ENCODE data around the gene C1orf226. TPM values are rescaled to one million over a fixed set of nuclear protein-coding genes. Genes with fewer than 3 reads are reported as not detected.

Gene C1orf226
- total and polyA plus RNA-seq, 10 of the 15 experiments (the other 5 are each of a cell fraction or from before 2014, with no cell fraction given) = not detected

- Histone ChIP-seq H3K27ac (ENCODE audit: control insufficient read depth, insufficient read depth) (no peak overlapping the region), H3K27me3 (replicated peaks in 1 of 2; ENCODE audit: control insufficient read depth in 2 of 2, insufficient read depth in 2 of 2, low read length in 1 of 2) (no peaks in the 10 kb centered on the region), H3K79me2 (ENCODE audit: control insufficient read depth, insufficient read depth, low read length) (no peaks in the 10 kb centered on the region), H4K20me1 (ENCODE audit: control insufficient read depth, insufficient read depth) (no peaks in the 10 kb centered on the region), H3K4me2 (ENCODE audit: control insufficient read depth, insufficient read depth) (no peak overlapping the region), H2AFZ (ENCODE audit: control insufficient read depth, low read depth, low read length) (no peak overlapping the region), H3K9ac (ENCODE audit: control insufficient read depth, insufficient read depth, low read length) (no peak overlapping the region), H3K4me1 (ENCODE audit: control insufficient read depth, insufficient read depth, low read length) (no peaks in the 10 kb centered on the region), H3K9me3 (replicated peaks; ENCODE audit: control insufficient read depth, insufficient read depth, low read length) (no peaks in the 10 kb centered on the region), H3K36me3 (ENCODE audit: control insufficient read depth in 2 of 2, insufficient read depth in 2 of 2, low read length in 1 of 2) (no peaks in the 10 kb centered on the region), H3K4me3 (no peak overlapping the region)
- POLR2A ChIA-PET = no interaction called here
- FAIRE-seq = no peak
- RAD21 ChIA-PET (ENCODE audit: unreplicated experiment) = interaction anchor here (1.1 kb wide), 1 partner anchor 15 kb away, joined by 3 read pairs; no protein-coding TSS in a partner anchor
- SMC1A ChIA-PET (ENCODE audit: uncharacterized antibody, unreplicated experiment) = interaction anchor here (1.1 kb wide), 1 partner anchor 23 kb away, joined by 5 read pairs; no protein-coding TSS in a partner anchor
- in situ Hi-C loops (cut with MboI) (no loop called here), intact Hi-C loops (cut with micrococcal nuclease; ENCODE audit: unreplicated experiment) (no loop called here)
- no peak for ATAC-seq
- CTCF ChIA-PET = interaction anchor here (1.5 kb wide), 1 partner anchor 10 kb away, joined by 9 read pairs; no protein-coding TSS in a partner anchor
- 38% methylated on average over 10 of the region's 10 CpGs for WGBS (ENCODE audit: insufficient coverage, insufficient replicate concordance, low lambda C conversion rate, missing lambda C conversion rate)
- no TSS peak for BruUV-seq (replicated peaks)
- no peak for DNase-seq (ENCODE audit: low read depth, low spot score)
- no peak for TF ChIP-seq CBX5 (IDR thresholded peaks at IDR 0.05; ENCODE audit: low read depth)
- no peak for TF ChIP-seq PAX8 (IDR thresholded peaks at IDR 0.05)
- no peak for TF ChIP-seq KAT2A (conservative IDR thresholded peaks at IDR 0.05; ENCODE audit: control insufficient read depth, low read depth, low read length)
- TF ChIP-seq IRF5 (IDR thresholded peaks at IDR 0.05; ENCODE audit: borderline replicate concordance) = no peak
- TF ChIP-seq CEBPB (IDR thresholded peaks at IDR 0.05; ENCODE audit: borderline replicate concordance in 1 of 2, low read depth in 2 of 2, low read length in 2 of 2) = no peak
- TF ChIP-seq, protein P1, sequence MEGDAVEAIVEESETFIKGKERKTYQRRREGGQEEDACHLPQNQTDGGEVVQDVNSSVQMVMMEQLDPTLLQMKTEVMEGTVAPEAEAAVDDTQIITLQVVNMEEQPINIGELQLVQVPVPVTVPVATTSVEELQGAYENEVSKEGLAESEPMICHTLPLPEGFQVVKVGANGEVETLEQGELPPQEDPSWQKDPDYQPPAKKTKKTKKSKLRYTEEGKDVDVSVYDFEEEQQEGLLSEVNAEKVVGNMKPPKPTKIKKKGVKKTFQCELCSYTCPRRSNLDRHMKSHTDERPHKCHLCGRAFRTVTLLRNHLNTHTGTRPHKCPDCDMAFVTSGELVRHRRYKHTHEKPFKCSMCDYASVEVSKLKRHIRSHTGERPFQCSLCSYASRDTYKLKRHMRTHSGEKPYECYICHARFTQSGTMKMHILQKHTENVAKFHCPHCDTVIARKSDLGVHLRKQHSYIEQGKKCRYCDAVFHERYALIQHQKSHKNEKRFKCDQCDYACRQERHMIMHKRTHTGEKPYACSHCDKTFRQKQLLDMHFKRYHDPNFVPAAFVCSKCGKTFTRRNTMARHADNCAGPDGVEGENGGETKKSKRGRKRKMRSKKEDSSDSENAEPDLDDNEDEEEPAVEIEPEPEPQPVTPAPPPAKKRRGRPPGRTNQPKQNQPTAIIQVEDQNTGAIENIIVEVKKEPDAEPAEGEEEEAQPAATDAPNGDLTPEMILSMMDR (IDR thresholded peaks at IDR 0.05 in 2 of 3, conservative IDR thresholded peaks at IDR 0.05 in 1 of 3; ENCODE audit: control insufficient read depth in 2 of 3, extremely low read depth in 1 of 3, insufficient read depth in 1 of 3, low read depth in 3 of 3, low read length in 3 of 3) = no peak
- no peak for TF ChIP-seq KLF5 (IDR thresholded peaks at IDR 0.05; ENCODE audit: partially characterized antibody)
- no peak for TF ChIP-seq WRNIP1 (IDR thresholded peaks at IDR 0.05; ENCODE audit: borderline replicate concordance, low read depth, low read length)
- no peak for TF ChIP-seq SUZ12 (IDR thresholded peaks at IDR 0.05; ENCODE audit: unreplicated experiment)
- no peak for TF ChIP-seq RAD51 (IDR thresholded peaks at IDR 0.05)
- no peak for TF ChIP-seq GATAD2B (conservative IDR thresholded peaks at IDR 0.05; ENCODE audit: low read depth)
- no peak for TF ChIP-seq MLLT1 (IDR thresholded peaks at IDR 0.05)
- no peak for TF ChIP-seq SKIL (IDR thresholded peaks at IDR 0.05; ENCODE audit: low read depth, poor library complexity, severe bottlenecking)
- TF ChIP-seq, protein P2, sequence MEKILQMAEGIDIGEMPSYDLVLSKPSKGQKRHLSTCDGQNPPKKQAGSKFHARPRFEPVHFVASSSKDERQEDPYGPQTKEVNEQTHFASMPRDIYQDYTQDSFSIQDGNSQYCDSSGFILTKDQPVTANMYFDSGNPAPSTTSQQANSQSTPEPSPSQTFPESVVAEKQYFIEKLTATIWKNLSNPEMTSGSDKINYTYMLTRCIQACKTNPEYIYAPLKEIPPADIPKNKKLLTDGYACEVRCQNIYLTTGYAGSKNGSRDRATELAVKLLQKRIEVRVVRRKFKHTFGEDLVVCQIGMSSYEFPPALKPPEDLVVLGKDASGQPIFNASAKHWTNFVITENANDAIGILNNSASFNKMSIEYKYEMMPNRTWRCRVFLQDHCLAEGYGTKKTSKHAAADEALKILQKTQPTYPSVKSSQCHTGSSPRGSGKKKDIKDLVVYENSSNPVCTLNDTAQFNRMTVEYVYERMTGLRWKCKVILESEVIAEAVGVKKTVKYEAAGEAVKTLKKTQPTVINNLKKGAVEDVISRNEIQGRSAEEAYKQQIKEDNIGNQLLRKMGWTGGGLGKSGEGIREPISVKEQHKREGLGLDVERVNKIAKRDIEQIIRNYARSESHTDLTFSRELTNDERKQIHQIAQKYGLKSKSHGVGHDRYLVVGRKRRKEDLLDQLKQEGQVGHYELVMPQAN (conservative IDR thresholded peaks at IDR 0.05) = no peak
- no peak for TF ChIP-seq DPF2 (IDR thresholded peaks at IDR 0.05)
- TF ChIP-seq HDAC6 (IDR thresholded peaks at IDR 0.05; ENCODE audit: unreplicated experiment) = no peak
Measured at GRCh38 chr1:162367772-162368171, 13.8 kb upstream of the C1orf226 start.
